Mesendoderm (in vitro differentiated cells): Measurements from ENCODE around the gene SNTG2.

Experiments used
- DNase-seq: peaks from one replicate; pipeline ENCODE4 v3.0.0; 2013
- H2AK5ac ChIP-seq: 2 replicates; pipeline ENCODE4 v1.6.1; 2013; ENCODE audit warnings: low read length, inconsistent platforms
- H2BK120ac ChIP-seq: 2 replicates; pipeline ENCODE4 v1.6.1; 2013; ENCODE audit warnings: low read depth, mild to moderate bottlenecking, low read length, moderate library complexity, mixed read lengths
- H2BK15ac ChIP-seq: replicated peaks from 2 replicates; pipeline ENCODE4 v1.6.1; 2013; ENCODE audit warnings: low read depth, mild to moderate bottlenecking, moderate library complexity
- H2BK5ac ChIP-seq: 2 replicates; pipeline ENCODE4 v1.6.1; 2013; ENCODE audit warnings: low read length, inconsistent platforms
- H3K18ac ChIP-seq: 2 replicates; pipeline ENCODE4 v1.6.1; 2013; ENCODE audit warnings: mild to moderate bottlenecking, low read length, mixed read lengths
- H3K23ac ChIP-seq: one replicate; pipeline ENCODE4 v1.6.1; 2013; ENCODE audit warnings: low read length
- H3K27ac ChIP-seq: 2 replicates; pipeline ENCODE4 v1.5.1; 2013; ENCODE audit warnings: low read depth, mild to moderate bottlenecking, inconsistent platforms, low read length, moderate library complexity
- H3K27me3 ChIP-seq: 2 replicates; pipeline ENCODE4 v1.6.1; 2013; ENCODE audit warnings: low read length, control low read depth, mild to moderate bottlenecking, inconsistent platforms; ENCODE audit not compliant: insufficient read depth, poor library complexity
- H3K36me3 ChIP-seq: 2 replicates; pipeline ENCODE4 v1.6.1; 2013; ENCODE audit warnings: low read length, inconsistent platforms; ENCODE audit not compliant: control insufficient read depth, insufficient read depth
- H3K4ac ChIP-seq: one replicate; pipeline ENCODE4 v1.6.1; 2013; ENCODE audit warnings: low read depth, mild to moderate bottlenecking, low read length, moderate library complexity
- H3K4me1 ChIP-seq: 2 replicates; pipeline ENCODE4 v1.6.1; 2013; ENCODE audit warnings: low read depth, low read length, inconsistent platforms; ENCODE audit not compliant: control insufficient read depth
- H3K4me2 ChIP-seq: 2 replicates; pipeline ENCODE4 v1.6.1; 2013; ENCODE audit warnings: low read length
- H3K4me3 ChIP-seq: 2 replicates; pipeline ENCODE4 v1.5.1; 2013; ENCODE audit warnings: mild to moderate bottlenecking, low read length
- H3K56ac ChIP-seq: one replicate; pipeline ENCODE4 v1.6.1; 2013; ENCODE audit warnings: low read length
- H3K79me1 ChIP-seq: 2 replicates; pipeline ENCODE4 v1.6.1; 2013; ENCODE audit warnings: low read length, inconsistent platforms
- H3K79me2 ChIP-seq: 2 replicates; pipeline ENCODE4 v1.6.1; 2013; ENCODE audit warnings: mild to moderate bottlenecking, low read length; ENCODE audit not compliant: control insufficient read depth, insufficient read depth
- H3K9ac ChIP-seq: 2 replicates; pipeline ENCODE4 v1.6.1; 2013; ENCODE audit warnings: low read length, inconsistent platforms
- H4K5ac ChIP-seq: one replicate; pipeline ENCODE4 v1.6.1; 2013; ENCODE audit warnings: low read length
- H4K8ac ChIP-seq: one replicate; pipeline ENCODE4 v1.6.1; 2013; ENCODE audit warnings: low read depth, mild to moderate bottlenecking, control low read depth, low read length, moderate library complexity
- WGBS: extraction: QIAGEN DNeasy Blood & Tissue Kit; methylation state at CpG from one replicate; pipeline ENCODE4 v1.1.7; 2013; ENCODE audit warnings: low lambda C conversion rate, missing lambda C conversion rate; ENCODE audit not compliant: insufficient coverage; ENCODE audit errors: extremely low coverage; 5-methylcytosine and 5-hydroxymethylcytosine counted together

The SNTG2 gene

DNA sequence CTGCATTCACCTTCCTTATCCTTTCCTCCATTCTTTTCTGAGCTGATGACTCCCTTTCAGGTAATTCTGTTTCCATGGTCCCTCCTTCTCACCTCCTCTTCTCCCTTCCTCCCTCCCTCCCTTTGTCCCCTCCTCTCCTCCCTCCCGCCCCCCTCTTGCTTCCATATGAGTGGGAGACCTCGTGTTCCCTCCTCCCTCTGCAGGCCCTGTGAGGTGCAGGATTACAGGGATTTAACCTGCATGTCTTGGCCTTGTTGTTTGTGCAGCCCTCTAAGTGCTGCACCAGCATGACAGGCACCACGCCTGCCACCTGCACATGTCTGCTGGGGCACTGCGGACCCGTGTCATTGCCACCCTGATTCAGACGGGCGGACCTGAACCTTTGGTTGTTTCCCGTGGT, 103.1 kb downstream of the SNTG2 start:
- Histone ChIP-seq H3K79me1 (no peaks in the 10 kb centered on the region), H3K27ac (peak overlapping the region; percentile 9), H3K27me3 (no peaks in the 10 kb centered on the region), H3K9ac (no peak overlapping the region), H3K79me2 (no peaks in the 10 kb centered on the region), H3K23ac (no peak overlapping the region), H4K8ac (no peak overlapping the region), H2AK5ac (no peak overlapping the region), H3K4me3 (no peak overlapping the region), H3K18ac (no peak overlapping the region), H3K4ac (no peak overlapping the region), H2BK120ac (no peak overlapping the region), H3K56ac (no peak overlapping the region), H4K5ac (no peak overlapping the region), H3K4me1 (peaks cover 7% of the 10 kb centered on the region), H3K4me2 (no peak overlapping the region), H3K36me3 (no peaks in the 10 kb centered on the region), H2BK5ac (no peak overlapping the region), H2BK15ac (no peak overlapping the region)
- WGBS = no CpG with 5 or more reads among the region's 8 CpGs
- peak; percentile 27 for DNase-seq

DNA sequence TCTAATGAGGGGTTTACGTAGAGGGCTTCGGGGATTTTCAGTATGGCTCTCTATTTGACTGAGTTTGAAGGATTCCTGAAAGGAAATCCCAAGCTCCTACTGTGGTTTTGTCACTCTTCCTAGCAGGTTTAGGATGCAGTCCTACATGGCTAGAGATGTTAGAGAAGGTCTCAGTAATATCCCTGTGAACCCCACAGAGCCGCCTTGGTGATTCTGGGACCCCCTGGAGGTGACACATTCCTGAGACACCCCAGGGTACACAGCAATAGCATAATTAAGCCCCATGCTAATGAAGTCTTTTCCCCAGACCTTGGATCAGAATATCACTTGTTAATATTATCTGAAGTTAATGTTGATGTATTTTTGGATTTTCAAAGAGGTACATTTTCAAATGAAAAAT, 103.8 kb downstream of the SNTG2 start:
- no peaks in the 10 kb centered on the region for H3K27me3 ChIP-seq
- H3K4me3 ChIP-seq = no peak overlapping the region
- H4K8ac ChIP-seq = no peak overlapping the region
- H3K4ac ChIP-seq = no peak overlapping the region
- no peak overlapping the region for H2AK5ac ChIP-seq
- no peak overlapping the region for H3K18ac ChIP-seq
- no peak overlapping the region for H3K27ac ChIP-seq
- H3K9ac ChIP-seq = no peak overlapping the region
- H2BK15ac ChIP-seq = no peak overlapping the region
- H3K23ac ChIP-seq = no peak overlapping the region
- H3K4me1 ChIP-seq = peaks cover 7% of the 10 kb centered on the region
- DNase-seq = peak; percentile 26
- H3K36me3 ChIP-seq = no peaks in the 10 kb centered on the region
- H2BK120ac ChIP-seq = no peak overlapping the region
- H3K79me2 ChIP-seq = no peaks in the 10 kb centered on the region
- no peak overlapping the region for H3K56ac ChIP-seq
- no peak overlapping the region for H3K4me2 ChIP-seq
- no peak overlapping the region for H4K5ac ChIP-seq
- H3K79me1 ChIP-seq = no peaks in the 10 kb centered on the region
- no CpG with 5 or more reads among the region's 3 CpGs for WGBS
- no peak overlapping the region for H2BK5ac ChIP-seq

DNA sequence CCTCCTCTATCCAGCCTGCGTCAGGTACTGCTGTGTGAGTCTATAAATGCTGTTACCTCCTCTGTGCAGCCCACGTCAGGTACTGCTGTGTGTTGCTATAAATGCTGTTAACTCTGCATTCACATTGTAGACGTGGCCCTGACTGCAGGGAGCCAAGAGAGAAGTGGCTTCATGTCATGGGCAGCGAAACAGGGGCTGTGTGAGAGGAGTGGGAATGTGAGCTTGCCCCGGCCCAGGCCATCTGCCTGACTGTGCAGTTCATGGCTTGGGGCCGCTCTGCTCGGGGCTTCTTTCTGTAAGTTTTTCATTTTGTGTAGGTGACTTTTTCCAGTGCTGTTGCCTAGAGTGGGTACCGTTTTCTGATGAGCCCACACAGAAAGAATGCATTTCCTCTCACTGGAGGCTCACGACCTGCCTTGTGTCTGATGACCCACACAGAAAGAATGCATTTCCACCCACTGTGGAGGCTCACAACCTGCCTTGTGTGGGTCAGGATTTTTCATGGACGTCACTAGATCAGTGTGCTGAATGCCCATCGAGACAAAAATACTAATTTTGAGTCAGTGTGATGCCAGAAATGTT, 104.5 kb downstream of the SNTG2 start:
- peak overlapping the region; percentile 80 for H3K27ac ChIP-seq
- no CpG with 5 or more reads among the region's 11 CpGs for WGBS
- peak; percentile 59 for DNase-seq

DNA sequence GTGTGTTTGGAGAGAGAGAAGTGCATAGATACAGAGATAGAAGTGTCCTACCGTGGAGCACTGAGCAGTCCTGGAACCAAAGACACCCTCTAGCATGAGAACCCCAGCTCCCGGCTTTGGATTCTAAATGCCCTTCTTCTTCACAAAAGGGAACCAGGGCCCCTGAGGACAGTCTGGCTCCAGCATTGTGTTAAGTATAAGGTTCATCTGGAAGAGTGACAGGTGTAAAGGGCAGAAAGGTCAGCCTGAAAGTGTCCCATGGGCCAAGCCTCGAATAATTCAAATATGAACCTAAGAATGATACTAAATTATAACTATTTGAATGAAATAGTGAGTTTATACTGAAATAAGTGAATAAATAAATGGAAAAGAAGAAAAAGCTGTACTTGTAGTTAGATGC, 109.7 kb downstream of the SNTG2 start:
- no peak overlapping the region for H2BK15ac ChIP-seq
- H3K4me3 ChIP-seq = no peak overlapping the region
- H3K23ac ChIP-seq = no peak overlapping the region
- DNase-seq = no peak
- no peak overlapping the region for H3K4ac ChIP-seq
- H3K9ac ChIP-seq = no peak overlapping the region
- no peak overlapping the region for H3K56ac ChIP-seq
- no peaks in the 10 kb centered on the region for H3K36me3 ChIP-seq
- H3K79me2 ChIP-seq = no peaks in the 10 kb centered on the region
- no peak overlapping the region for H2BK120ac ChIP-seq
- no peak overlapping the region for H2BK5ac ChIP-seq
- H2AK5ac ChIP-seq = no peak overlapping the region
- no peak overlapping the region for H3K27ac ChIP-seq
- H3K27me3 ChIP-seq = no peaks in the 10 kb centered on the region
- no peak overlapping the region for H4K8ac ChIP-seq
- H3K18ac ChIP-seq = no peak overlapping the region
- no CpG with 5 or more reads among the region's 3 CpGs for WGBS
- no peak overlapping the region for H4K5ac ChIP-seq
- no peaks in the 10 kb centered on the region for H3K4me1 ChIP-seq
- H3K79me1 ChIP-seq = no peaks in the 10 kb centered on the region
- no peak overlapping the region for H3K4me2 ChIP-seq

More for the DNA sequence above, 104.5 kb downstream of the SNTG2 start:
- Histone ChIP-seq H3K27me3 (no peaks in the 10 kb centered on the region), H2AK5ac (no peak overlapping the region), H3K4me2 (no peak overlapping the region), H3K4ac (no peak overlapping the region), H3K79me1 (no peaks in the 10 kb centered on the region), H3K56ac (peak overlapping the region; percentile 54), H4K5ac (no peak overlapping the region), H3K79me2 (no peaks in the 10 kb centered on the region), H2BK120ac (no peak overlapping the region), H3K36me3 (no peaks in the 10 kb centered on the region), H2BK5ac (no peak overlapping the region), H3K18ac (peak overlapping the region; percentile 43), H2BK15ac (no peak overlapping the region), H4K8ac (no peak overlapping the region), H3K9ac (no peak overlapping the region), H3K4me1 (peaks cover 7% of the 10 kb centered on the region), H3K4me3 (no peak overlapping the region), H3K23ac (peak overlapping the region; percentile 59)

DNA sequence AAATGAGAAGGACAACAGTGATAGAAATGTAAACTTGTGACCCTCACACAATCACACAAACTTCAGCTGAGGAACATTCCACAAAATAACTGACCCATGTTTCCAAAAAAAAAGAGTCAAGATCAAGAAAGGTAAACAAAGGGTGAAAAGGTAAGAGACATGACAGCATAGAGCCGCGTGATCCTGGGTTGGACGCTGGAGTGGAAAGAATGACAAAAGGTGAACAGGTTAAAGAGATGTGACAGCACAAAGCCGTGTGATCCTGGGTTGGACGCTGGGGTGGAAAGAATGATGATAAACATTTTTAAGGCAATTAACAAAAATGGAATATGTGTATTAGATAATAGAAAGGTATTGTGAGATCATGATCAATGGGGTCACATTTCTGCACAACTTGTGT, 110.3 kb downstream of the SNTG2 start:
- H3K36me3 ChIP-seq = no peaks in the 10 kb centered on the region
- no peak overlapping the region for H3K9ac ChIP-seq
- no peak overlapping the region for H2AK5ac ChIP-seq
- no peak overlapping the region for H2BK5ac ChIP-seq
- H3K4me3 ChIP-seq = no peak overlapping the region
- H3K27ac ChIP-seq = no peak overlapping the region
- H3K18ac ChIP-seq = no peak overlapping the region
- H3K4me2 ChIP-seq = no peak overlapping the region
- H2BK120ac ChIP-seq = no peak overlapping the region
- no peak overlapping the region for H3K4ac ChIP-seq
- WGBS = no CpG with 5 or more reads among the region's 5 CpGs
- no peaks in the 10 kb centered on the region for H3K79me1 ChIP-seq
- no peaks in the 10 kb centered on the region for H3K79me2 ChIP-seq
- no peak overlapping the region for H4K8ac ChIP-seq
- DNase-seq = no peak
- no peaks in the 10 kb centered on the region for H3K27me3 ChIP-seq
- H3K23ac ChIP-seq = no peak overlapping the region
- no peak overlapping the region for H4K5ac ChIP-seq
- no peaks in the 10 kb centered on the region for H3K4me1 ChIP-seq
- H3K56ac ChIP-seq = no peak overlapping the region
- no peak overlapping the region for H2BK15ac ChIP-seq

DNA sequence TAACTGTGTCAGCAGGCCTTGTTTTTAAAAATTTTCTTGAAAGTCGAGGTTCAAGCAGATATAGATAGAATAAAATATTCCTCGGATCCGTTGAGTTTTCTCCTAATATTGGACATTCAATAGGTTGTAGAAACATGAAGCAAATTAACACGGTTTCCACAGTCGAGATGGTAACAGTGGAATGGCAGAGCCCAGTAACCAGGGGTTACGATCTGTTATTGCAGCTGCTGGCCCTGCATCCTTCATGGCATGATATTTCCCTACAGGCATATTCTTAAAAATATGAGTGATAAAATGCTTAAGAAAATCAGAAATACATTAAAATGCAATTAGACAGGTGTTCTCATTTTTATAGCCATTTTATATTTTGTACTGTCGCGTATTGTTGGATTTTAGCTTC, 117.6 kb downstream of the SNTG2 start:
- WGBS = no CpG with 5 or more reads among the region's 8 CpGs
- no peak overlapping the region for H3K56ac ChIP-seq

More for the DNA sequence above, 117.6 kb downstream of the SNTG2 start:
- Histone ChIP-seq H4K8ac (no peak overlapping the region), H3K79me2 (no peaks in the 10 kb centered on the region), H3K79me1 (no peaks in the 10 kb centered on the region), H3K4ac (no peak overlapping the region), H3K4me2 (no peak overlapping the region), H2BK15ac (no peak overlapping the region), H3K4me1 (no peaks in the 10 kb centered on the region), H2BK120ac (no peak overlapping the region), H3K36me3 (no peaks in the 10 kb centered on the region), H4K5ac (no peak overlapping the region), H3K27ac (no peak overlapping the region), H2BK5ac (no peak overlapping the region), H2AK5ac (no peak overlapping the region), H3K18ac (no peak overlapping the region), H3K23ac (no peak overlapping the region), H3K27me3 (no peaks in the 10 kb centered on the region), H3K4me3 (no peak overlapping the region), H3K9ac (no peak overlapping the region)
- DNase-seq = no peak
